ENCODE results near the gene TLR5.

TLR5 gene

GRCh38 chr1:223125766-223126165 is 17.3 kb downstream of the TLR5 start:
- no peak for FAIRE-seq
- no peak for DNase-seq (ENCODE audit: extremely low spot score, insufficient read length, low read depth)

GRCh38 chr1:223123011-223123610 is 19.9 kb downstream of the TLR5 start:
- no peak for FAIRE-seq

DNA sequence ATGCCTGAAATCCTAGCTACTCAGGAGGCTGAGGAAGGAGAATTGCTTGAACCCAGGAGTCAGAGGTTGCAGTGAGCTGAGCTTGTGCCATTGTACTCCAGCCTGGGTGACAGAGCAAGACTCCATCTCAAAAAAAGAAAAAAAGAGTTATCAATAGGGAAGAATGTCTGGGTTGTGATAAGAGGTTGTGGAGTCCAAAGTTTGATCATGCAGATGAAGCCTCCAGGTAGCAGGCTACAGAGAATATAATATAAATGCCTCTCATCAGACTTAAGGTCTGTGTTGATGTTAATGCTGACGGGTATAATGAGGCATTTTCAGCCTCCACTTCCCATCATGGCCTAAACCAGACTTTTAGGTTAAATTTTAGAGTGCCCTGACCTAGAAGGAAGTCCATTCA is 24.6 kb downstream of the TLR5 start:
- no peak for FAIRE-seq
- DNase-seq (ENCODE audit: extremely low spot score, insufficient read length, low read depth), result no peak

More at GRCh38 chr1:223123011-223123610, 19.9 kb downstream of the TLR5 start:
- no peak for DNase-seq (ENCODE audit: extremely low spot score, insufficient read length, low read depth)

DNA sequence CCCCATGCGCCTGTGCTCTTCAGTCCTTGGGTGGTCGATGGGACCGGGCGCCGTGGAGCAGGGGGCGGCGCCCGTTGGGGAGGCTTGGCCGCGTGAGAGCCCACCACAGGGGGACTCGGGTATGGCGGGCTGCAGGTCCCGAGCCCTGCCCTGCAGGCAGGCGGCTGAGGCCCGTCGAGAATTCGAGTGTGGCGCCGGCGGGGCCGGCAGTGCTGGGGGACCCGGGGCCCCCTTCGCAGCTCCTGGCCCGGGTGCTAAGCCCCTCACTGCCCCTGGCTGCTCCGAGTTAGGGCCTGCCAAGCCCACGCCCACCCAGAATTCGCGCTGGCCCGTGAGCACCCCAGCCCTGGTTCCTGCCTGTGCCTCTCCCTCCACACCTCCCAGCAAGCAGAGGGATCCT is 26.1 kb downstream of the TLR5 start:
- no peak for FAIRE-seq

DNA sequence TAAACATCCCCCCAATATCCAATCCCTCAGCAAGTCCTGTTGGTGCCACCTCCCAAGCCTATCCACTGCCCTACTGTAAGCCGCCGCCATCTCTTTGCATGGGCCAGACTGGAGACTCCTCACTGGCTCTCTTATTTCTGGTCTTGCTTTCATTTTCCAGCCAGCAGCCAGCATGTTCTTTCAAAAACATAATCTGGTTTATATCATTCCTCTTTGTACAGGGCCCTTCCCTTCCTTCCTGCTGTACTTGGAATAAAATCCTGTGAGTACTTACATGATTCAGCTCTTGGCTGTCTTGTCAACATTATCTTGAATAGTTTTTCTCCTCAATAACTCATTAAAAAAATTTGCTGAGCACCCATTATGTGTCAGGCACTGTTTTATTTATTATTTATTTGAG is 28.2 kb downstream of the TLR5 start:
- no peak for FAIRE-seq
- no peak for DNase-seq (ENCODE audit: extremely low spot score, insufficient read length, low read depth)

More for the DNA sequence above, 26.1 kb downstream of the TLR5 start:
- no peak for DNase-seq (ENCODE audit: extremely low spot score, insufficient read length, low read depth)

- no peak for DNase-seq (ENCODE audit: extremely low spot score, insufficient read length, low read depth)
- no peak for FAIRE-seq
Measured at GRCh38 chr1:223110952-223111351, 32.1 kb downstream of the TLR5 start.

DNA sequence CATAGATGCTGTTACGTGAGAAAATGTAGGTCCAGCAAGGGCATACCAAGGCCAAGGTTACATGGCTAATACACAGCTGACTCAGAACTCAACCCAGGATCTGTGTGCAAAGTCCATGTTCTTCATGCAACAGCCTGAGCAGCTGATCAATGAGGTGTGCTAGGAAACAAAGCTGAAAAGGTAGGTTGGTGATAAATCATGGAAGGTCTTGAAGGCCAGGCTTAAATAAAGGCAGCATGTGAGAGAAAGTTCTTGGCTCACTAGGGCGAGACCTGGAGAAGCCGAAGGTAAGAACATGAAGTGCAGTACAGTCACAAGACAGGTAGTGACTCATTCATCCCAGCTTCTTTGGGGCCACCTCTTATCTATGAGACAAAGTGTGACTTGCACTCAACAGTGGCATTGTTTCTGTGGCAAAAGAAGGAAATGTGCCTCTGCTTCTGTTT is 33.4 kb downstream of the TLR5 start:
- FAIRE-seq (no peak), DNase-seq (ENCODE audit: extremely low spot score, insufficient read length, low read depth) (no peak)

GRCh38 chr1:223106856-223107255 is 36.2 kb downstream of the TLR5 start:
- DNase-seq (ENCODE audit: extremely low spot score, insufficient read length, low read depth) (no peak), FAIRE-seq (no peak)

DNA sequence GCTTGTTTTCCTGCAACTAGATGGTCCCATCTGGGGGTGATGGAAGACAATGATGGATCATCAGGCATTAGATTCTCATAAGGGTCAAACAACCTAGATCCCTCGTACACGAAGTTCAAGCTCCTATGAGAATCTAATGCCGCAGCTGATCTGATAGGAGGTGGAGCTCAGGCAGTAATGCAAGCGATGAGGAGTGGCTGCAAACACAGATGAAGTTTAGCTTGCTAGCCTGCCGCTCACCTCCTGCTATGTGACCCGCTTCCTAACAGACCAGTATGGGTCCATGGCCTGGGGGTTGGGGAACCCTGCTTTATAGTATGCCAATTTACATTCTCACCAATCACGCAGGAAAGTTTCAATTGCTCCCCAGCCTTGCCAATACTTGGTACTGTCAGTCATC is 37.5 kb downstream of the TLR5 start:
- FAIRE-seq (no peak), DNase-seq (ENCODE audit: extremely low spot score, insufficient read length, low read depth) (no peak)

- FAIRE-seq (no peak), DNase-seq (ENCODE audit: extremely low spot score, insufficient read length, low read depth) (no peak)
Measured at GRCh38 chr1:223102797-223103533, 40.1 kb downstream of the TLR5 start.

DNA sequence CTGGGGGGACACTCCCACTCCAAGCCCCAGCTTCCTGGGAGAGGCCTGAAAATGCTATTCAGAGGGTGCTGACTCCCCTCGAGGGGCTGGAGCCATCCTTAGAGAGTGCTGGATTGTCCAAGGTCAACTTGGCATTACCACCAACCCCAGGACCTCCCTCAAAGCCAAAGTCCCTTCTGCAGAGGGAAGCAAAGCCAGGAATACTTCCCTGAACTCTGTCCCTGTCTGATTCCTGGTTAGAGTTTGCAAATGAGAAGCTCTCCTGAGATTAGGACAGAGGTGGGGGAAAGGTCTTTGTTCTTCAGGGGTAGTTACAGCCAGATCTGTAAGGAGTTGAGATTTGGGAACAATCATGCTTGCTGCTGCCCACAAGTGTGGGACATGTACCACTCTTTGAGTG is 45.3 kb downstream of the TLR5 start:
- DNase-seq (ENCODE audit: extremely low spot score, insufficient read length, low read depth), result no peak
- FAIRE-seq, result no peak

- DNase-seq (ENCODE audit: extremely low spot score, insufficient read length, low read depth) (no peak), FAIRE-seq (no peak)
Measured at GRCh38 chr1:223095870-223096269, 47.2 kb downstream of the TLR5 start.

- FAIRE-seq, result no peak
Measured at GRCh38 chr1:223091896-223092295, 51.2 kb downstream of the TLR5 start.

DNA sequence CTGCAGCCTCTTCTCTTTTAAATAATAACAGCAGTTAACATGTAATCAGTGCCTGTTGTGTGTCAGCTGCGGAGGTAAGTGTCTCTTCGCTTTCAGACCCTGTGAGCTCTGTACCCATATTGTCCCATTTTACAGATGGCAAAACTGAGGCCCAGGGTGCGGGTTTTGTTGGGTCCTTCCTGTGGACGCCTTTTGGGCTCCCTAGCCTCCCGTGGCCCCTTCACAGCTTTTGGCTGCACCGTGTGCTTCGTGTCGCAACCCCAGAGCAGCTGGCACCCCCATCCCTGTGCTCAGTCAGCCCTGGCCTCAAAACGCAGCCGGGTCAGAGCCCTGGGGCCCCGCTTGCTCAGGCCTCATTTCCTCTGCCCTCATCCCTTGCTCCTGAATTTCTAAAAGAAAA is 53.8 kb downstream of the TLR5 start:
- FAIRE-seq, result no peak
- no peak for DNase-seq (ENCODE audit: extremely low spot score, insufficient read length, low read depth)

More at GRCh38 chr1:223091896-223092295, 51.2 kb downstream of the TLR5 start:
- DNase-seq (ENCODE audit: extremely low spot score, insufficient read length, low read depth), result no peak

DNA sequence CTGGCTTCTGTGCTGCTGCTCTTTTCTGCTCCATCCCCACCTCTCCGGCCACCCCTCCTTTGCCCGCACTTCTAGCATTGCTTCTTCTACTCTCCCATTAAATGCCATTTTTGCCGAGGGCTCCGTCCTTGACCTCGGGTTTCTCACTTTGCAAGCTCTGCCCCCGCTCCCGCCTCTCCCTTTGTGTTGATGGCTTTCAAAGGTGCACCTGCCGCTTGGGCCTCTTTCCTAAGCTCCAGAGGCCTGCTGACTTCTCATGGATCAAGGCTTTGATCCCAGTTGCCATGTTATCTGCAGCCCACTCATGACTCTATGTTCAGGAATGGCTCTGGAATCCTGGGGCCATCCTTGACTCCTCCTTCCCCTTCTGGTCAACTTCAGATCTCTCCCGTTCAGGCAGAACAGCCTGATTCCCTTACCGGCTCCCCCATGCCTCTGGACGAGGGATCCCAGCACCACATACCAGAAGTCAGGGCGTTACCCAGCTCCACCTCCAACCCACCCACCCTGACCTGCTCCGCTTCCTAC is 54.3 kb downstream of the TLR5 start:
- DNase-seq (ENCODE audit: extremely low spot score, insufficient read length, low read depth) (no peak), FAIRE-seq (no peak)

DNA sequence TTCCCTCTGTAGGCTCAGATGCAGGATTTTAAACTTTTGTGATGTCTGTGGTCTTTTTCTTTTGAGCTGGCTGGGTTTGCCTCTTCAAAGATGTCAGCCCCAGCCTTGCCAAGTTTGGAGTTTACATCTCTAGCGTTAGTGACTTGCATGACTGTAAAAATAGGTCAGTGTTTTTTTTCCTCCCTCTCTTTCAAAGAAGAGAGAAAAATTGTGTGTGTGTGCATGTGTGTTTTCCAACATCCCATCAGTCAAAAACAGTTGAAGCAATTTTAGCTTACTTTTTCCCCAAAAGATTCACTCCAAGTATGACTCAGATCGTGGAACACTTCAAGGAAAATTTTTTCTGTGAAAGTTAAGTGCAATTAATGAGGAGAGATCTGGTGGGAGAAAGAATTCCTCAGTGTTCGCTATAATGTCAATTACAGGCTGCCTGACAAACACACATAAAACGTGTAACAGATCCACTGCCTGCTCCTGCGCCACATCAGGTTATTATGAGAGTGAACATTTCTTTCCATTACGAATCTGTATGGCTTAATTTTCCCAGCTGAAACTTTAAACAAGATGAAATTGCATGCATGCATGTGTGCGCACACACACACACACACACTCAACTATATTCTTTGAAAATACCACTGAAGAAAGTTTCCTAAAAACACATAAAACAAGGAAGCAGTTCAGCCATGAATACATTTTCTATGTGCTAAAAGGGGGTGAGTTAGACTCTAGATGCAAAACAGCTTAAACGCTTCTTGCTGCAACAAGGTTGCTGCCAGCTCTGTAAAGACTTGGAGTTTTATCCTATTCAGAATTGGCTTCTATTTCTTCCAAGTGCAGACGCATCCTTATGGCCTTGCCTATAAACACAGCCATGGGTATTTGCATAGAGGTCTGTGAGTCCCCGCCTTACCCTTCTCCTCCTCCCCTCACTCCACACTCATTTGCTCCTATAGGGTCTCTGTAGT is 55.5 kb downstream of the TLR5 start:
- FAIRE-seq (no peak), DNase-seq (ENCODE audit: extremely low spot score, insufficient read length, low read depth) (no peak)

GRCh38 chr1:223084464-223084866 is 58.6 kb downstream of the TLR5 start:
- DNase-seq (ENCODE audit: extremely low spot score, insufficient read length, low read depth) (no peak), FAIRE-seq (no peak)

GRCh38 chr1:223083831-223084230 is 59.2 kb downstream of the TLR5 start:
- DNase-seq (ENCODE audit: extremely low spot score, insufficient read length, low read depth), result no peak
- FAIRE-seq, result no peak

GRCh38 chr1:223082914-223083313 is 60.1 kb downstream of the TLR5 start:
- FAIRE-seq, result no peak
- no peak for DNase-seq (ENCODE audit: extremely low spot score, insufficient read length, low read depth)
